HG02642 (cell line): ENCODE results near the gene FBXO48.

Source experiments
- ATAC-seq: cut with Tn5 transposase; IDR thresholded peaks from one replicate; pipeline ENCODE4 v1.9.1; 2021; ENCODE audit warnings: mild to moderate bottlenecking; ENCODE audit not compliant: unreplicated experiment, poor library complexity

The FBXO48 gene

DNA sequence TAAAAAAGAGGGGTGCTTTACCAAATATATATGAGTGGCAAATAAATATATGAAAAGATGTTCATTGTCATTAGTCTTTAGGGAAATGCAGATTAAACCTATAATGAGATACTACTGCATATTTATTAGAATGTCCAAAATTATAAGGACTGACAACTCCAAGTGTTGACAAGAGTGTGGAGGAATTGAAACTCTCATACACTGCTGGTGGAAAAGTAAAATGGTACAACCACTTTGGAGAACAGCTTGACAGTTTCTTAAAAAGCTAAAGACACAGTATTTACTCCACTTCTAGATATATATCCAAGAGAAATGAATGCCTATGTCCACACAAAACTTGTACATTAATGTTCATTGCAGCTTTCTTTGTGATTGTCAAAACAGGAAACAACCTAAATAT lies 51.6 kb downstream of the FBXO48 start:
- ATAC-seq, result no peak

GRCh38 chr2:68414876-68415275 lies 52.2 kb downstream of the FBXO48 start:
- no peak for ATAC-seq

- ATAC-seq, result no peak
Measured at GRCh38 chr2:68414452-68414851, 52.6 kb downstream of the FBXO48 start.

DNA sequence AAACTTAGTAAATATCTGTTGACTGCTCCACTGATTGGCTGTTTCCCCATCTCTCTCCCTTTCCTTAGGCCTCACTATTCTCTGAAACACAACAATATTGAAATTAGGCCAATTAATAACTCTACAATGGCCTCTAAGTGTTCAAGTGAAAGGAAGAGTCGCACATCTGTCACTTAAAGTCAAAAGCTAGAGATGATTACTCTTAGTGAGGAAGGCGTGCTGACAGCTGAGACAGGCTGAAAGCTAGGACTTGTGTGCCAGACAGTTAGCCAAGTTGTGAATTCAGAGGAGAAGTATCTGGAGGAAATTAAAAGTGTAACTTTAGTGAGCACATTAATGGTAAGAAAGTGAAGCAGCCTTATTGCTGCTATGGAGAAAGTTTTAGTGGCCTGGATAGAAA lies 53.6 kb downstream of the FBXO48 start:
- ATAC-seq, result no peak

- peak; percentile 31 for ATAC-seq
Measured at GRCh38 chr2:68412127-68412819, 54.8 kb downstream of the FBXO48 start.

DNA sequence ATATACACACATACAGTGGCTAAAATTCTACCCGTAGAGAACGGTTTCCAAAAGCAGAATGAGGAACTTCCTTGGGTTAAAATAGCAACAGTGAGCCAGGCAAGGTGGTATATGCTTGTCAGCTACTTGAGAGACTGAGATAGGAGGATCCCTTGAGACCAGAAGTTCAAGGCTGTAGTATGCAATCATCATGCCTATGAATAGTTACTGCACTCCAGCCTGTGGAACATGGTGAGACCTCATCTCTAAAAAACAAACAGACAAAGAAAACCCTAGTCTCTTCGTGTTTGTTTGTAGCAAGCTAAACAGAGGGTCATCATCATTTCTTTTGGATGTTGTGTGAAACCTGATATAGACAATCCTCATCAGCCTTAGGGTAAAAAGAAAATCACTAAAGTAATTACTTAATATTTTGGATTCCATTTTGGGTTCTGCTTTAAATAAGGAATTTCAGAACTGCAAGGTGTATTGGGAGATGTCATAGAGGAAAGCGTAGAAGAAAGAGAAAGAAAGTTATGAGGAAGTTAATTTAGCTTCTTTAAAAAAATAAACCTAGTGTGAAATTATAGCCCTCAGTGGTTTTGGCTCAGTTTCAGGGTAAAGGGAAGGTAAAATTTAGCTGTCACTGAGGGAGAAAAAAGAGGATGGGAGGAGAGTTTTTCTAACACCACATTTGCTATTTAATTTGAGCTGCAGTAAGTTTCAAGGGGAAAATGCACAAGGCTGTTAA lies 55.5 kb downstream of the FBXO48 start:
- ATAC-seq, result peak; percentile 92
